GM13977 (cell line): ENCODE data around the gene LCOR.

Experiments
- DNase-seq: peaks from one replicate; pipeline ENCODE4 v3.0.0; 2012; ENCODE audit warnings: low spot score
- CTCF ChIP-seq: IDR thresholded peaks from 2 replicates; pipeline ENCODE4 v1.5.1; 2012; ENCODE audit warnings: mild to moderate bottlenecking, control low read depth; ENCODE audit not compliant: insufficient read depth; ENCODE audit errors: extremely low read depth, missing control alignments
- in situ Hi-C: fragments of 300-500 bp; cut with MboI; formaldehyde crosslinking; loops from one replicate; pipeline ENCODE4 v1.12.0; 2022; ENCODE audit warnings: low sequenced_read_pairs, low pct_unique_long_range_greater_than_20kb, mixed read lengths, inconsistent platforms; ENCODE audit not compliant: unreplicated experiment

The LCOR gene

GRCh38 chr10:97018251-97019212 lies 186.4 kb downstream of the LCOR start:
- DNase-seq = no peak
- TF ChIP-seq CTCF = peak; percentile 8
- in situ Hi-C loops = no loop called here

GRCh38 chr10:97019213-97019844 lies 187.2 kb downstream of the LCOR start:
- TF ChIP-seq CTCF = no peak
- in situ Hi-C loops = no loop called here
- no peak for DNase-seq

DNA sequence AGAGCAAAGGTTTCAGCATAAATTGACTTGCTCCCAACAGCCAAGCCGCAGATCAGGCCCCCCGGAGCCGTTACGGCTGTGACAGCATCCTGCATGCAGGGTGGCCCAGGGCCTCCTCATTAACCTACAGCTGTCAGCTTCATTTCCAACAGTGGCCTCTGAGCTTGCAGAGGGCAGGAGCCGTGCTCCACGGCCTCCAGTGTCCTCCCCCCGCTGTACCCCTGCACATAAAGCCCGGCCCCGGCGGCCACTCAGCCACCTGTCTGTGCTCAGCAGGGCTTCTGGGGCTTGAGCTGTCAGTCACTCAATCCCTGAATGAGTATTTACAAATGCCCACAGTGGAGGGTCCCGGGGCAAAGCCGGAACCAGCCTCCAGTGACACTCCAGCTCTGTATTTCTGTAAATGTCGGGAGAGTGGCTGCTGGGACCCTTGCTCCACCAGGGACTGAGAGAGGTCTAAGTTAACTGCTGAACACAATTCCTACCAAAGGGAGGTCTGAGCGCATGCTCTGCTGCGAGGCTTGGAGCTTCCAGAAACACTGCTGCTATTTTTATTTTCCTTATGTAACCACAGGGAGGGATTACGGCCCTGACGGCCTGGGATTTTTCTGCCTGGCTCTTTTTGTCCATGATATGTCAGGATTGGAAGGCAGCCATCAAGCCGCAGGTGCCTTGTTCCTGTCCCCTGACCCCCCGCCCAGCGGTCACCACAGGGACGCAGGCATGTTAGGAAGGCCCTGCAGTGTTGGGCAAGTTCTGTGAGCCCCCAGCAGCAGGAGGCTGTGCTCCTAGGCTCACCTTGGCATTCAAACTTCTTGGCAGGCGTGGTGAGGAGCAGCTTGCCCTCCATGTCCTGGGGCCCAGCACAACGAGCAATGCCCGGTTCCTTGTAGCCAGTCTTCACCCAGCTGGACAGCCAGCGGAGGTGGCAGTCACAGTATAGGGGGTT lies 188.6 kb downstream of the LCOR start:
- TF ChIP-seq CTCF = no peak
- in situ Hi-C loops = no loop called here
- DNase-seq = no peak

GRCh38 chr10:97022616-97023015 lies 190.5 kb downstream of the LCOR start:
- no peak for TF ChIP-seq CTCF
- in situ Hi-C loops = no loop called here
- no peak for DNase-seq

DNA sequence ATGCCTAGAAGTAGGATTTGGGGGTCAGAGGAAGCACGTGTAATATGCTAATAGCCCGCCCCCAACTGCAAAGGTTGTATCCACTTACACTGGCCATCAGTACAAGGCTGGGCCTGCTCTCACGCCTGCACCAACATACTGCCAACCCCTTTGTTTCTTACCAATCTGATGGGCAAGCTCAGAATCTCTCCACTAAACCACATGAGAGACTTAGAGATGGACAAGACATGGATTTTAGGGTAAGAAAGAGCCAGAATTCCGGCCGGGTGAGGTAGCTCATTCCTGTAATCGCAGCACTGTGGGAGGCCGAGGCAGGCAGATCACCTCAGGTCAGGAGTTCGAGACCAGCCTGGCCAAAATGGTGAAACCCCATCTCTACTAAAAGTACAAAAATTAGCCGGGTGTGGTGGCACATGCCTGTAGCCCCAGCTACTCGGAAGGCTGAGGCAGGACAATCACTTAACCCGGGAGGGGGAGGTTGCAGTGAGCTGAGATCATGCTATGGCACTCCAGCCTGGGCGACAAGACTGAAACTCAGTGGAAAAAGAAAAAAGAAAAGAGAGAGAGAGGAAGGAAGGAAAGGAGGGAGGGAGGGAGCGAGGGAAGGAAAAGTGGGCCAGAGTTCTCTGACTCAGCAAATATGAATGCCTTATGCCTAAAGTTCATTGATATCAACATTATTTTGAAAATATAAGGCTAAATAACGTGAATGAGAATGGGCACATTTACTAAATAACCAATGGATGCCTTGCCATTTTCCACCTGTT lies 191.5 kb downstream of the LCOR start:
- in situ Hi-C loops = no loop called here
- TF ChIP-seq CTCF = no peak
- DNase-seq = no peak
